ENCODE measurements around the gene SNN. TPM values are rescaled to one million over a fixed set of nuclear protein-coding genes. Genes with fewer than 3 reads are reported as not detected.

The SNN gene
- total and polyA plus RNA-seq, 2 experiments from 2014 or later = 16.7 to 18.8 TPM

DNA sequence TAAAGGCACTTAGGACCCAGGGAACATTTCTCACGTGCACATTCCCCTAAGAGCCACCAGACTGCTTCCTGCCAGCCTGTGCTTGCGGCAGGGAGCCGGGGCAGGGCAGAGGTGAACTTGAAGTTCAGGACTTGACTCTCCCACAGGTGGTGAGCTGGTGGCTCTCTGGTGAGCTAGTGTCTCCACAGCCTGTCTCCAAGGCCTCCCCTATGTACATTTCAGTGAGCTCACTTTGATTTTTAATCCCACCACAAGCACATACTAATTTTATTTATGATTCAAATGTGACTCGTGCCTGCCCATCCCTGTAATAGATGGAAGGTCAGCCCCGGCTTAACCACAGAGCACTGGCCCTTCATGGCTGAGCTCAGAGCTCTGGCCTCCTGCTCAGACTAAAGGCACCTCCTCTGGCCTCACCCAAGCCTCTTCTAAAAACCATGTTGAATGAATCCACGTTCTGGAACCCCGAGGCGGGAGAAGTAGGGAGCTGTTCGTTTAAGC is 9.2 kb downstream of the SNN start:
- Histone ChIP-seq H3K27ac (no peak overlapping the region), H3K36me3 (replicated peaks; ENCODE audit: insufficient read depth, low read depth) (no peaks in the 10 kb centered on the region), H3K9me3 (ENCODE audit: low read depth) (no peaks in the 10 kb centered on the region), H2AFZ (no peak overlapping the region), H4K20me1 (ENCODE audit: insufficient read depth, poor library complexity, severe bottlenecking) (peaks cover 54% of the 10 kb centered on the region), H3K4me2 (no peak overlapping the region), H3K79me2 (peaks cover 43% of the 10 kb centered on the region), H3K27me3 (no peaks in the 10 kb centered on the region), H3K4me3 (no peak overlapping the region), H3K4me1 (ENCODE audit: insufficient read depth) (peaks cover 12% of the 10 kb centered on the region), H3K9me2 (replicated peaks; ENCODE audit: insufficient read depth) (no peaks in the 10 kb centered on the region)
- 86% methylated on average over 9 of the region's 9 CpGs for WGBS (ENCODE audit: low lambda C conversion rate, missing lambda C conversion rate)
- TF ChIP-seq EZH2phosphoT487 (IDR thresholded peaks at IDR 0.05; ENCODE audit: low read depth, severe bottlenecking, unreplicated experiment) = no peak
- no peak for TF ChIP-seq EZH2 (IDR thresholded peaks at IDR 0.05; ENCODE audit: borderline replicate concordance)
- no peak for TF ChIP-seq CTCF (IDR thresholded peaks at IDR 0.05; ENCODE audit: poor library complexity)
- no peak for DNase-seq (ENCODE audit: low spot score)

DNA sequence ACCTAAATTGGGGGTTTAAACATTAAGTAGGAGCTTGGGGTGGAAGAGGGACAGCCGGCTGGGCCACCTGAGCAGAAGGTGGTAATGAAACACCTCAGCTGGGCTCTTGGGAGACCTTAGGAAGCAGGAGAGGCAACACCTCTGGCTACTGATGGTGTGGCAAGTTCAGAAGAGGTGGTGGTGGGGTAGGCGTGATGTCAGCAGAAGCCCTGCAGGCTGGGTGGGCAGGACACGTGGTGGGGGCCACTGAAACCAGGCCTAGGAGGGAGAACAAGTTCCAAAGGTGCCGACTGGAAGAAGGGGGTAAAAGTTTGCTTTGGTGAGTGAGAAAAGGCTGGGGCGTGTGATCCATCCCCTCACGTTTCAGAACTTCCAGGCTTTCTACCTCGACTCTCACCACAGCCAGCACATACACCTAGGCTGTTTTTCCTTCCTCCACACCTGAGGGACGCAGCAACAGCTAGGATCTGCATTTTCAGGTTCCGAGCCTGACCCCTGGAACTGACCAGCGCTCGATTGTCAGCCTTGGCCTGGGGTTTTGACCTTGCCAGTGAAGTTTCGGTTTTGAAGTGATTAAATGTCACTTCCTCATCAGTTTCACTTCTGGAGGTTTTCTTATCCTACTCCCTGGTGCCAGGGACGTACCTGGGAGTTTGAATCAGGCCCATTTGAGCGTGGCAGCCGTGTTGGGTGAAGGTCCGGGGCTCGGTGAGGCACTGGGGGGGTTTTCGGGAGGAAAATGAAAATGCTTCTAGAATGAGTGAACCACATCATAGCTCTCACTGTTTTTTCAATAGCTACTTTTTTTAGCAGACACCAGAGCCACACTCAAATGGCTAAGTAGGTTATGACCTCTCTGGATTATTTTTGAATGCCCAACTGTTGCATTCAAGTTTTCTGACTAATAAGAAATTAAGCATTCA is 10.0 kb downstream of the SNN start:
- Histone ChIP-seq H3K27ac (no peak overlapping the region), H3K9me3 (ENCODE audit: low read depth) (no peaks in the 10 kb centered on the region), H3K4me1 (ENCODE audit: insufficient read depth) (peaks cover 12% of the 10 kb centered on the region), H3K9me2 (replicated peaks; ENCODE audit: insufficient read depth) (no peaks in the 10 kb centered on the region), H3K36me3 (replicated peaks; ENCODE audit: insufficient read depth, low read depth) (no peaks in the 10 kb centered on the region), H3K27me3 (no peaks in the 10 kb centered on the region), H3K4me2 (no peak overlapping the region), H3K79me2 (peaks cover 39% of the 10 kb centered on the region), H3K4me3 (no peak overlapping the region), H4K20me1 (ENCODE audit: insufficient read depth, poor library complexity, severe bottlenecking) (peaks cover 47% of the 10 kb centered on the region), H2AFZ (no peak overlapping the region)
- TF ChIP-seq CTCF (IDR thresholded peaks at IDR 0.05; ENCODE audit: poor library complexity) = no peak
- no peak for TF ChIP-seq EZH2 (IDR thresholded peaks at IDR 0.05; ENCODE audit: borderline replicate concordance)
- TF ChIP-seq EZH2phosphoT487 (IDR thresholded peaks at IDR 0.05; ENCODE audit: low read depth, severe bottlenecking, unreplicated experiment) = no peak
- 90% methylated on average over 18 of the region's 18 CpGs for WGBS (ENCODE audit: low lambda C conversion rate, missing lambda C conversion rate)
- DNase-seq (ENCODE audit: low spot score) = no peak

DNA sequence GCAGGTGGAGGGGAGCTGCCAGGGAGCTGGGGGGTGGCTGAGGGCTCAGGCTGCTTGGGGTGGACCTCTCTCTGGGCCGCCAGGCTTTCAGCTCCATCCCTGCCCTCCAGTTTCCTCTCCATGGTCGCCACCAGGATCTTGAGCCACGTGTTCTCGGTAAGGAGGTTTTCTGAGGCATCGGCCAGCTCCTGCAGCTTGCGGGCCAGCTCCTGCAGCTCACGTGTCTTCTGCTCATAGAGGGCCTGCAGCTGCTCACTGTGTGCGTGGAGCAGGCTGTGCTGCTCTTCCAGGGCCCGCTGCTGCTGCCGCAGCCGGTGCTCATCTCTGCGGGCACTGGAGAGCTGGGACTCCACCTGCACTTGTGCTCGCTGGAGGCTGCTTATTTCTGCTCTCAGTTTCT is 11.0 kb downstream of the SNN start:
- Histone ChIP-seq H3K79me2 (peaks cover 32% of the 10 kb centered on the region), H3K9me2 (replicated peaks; ENCODE audit: insufficient read depth) (no peaks in the 10 kb centered on the region), H3K4me3 (no peak overlapping the region), H3K9me3 (ENCODE audit: low read depth) (no peaks in the 10 kb centered on the region), H2AFZ (no peak overlapping the region), H3K36me3 (replicated peaks; ENCODE audit: insufficient read depth, low read depth) (no peaks in the 10 kb centered on the region), H3K4me2 (no peak overlapping the region), H3K27me3 (no peaks in the 10 kb centered on the region), H3K4me1 (ENCODE audit: insufficient read depth) (peaks cover 11% of the 10 kb centered on the region), H4K20me1 (ENCODE audit: insufficient read depth, poor library complexity, severe bottlenecking) (peaks cover 43% of the 10 kb centered on the region), H3K27ac (no peak overlapping the region)
- no peak for TF ChIP-seq EZH2phosphoT487 (IDR thresholded peaks at IDR 0.05; ENCODE audit: low read depth, severe bottlenecking, unreplicated experiment)
- no peak for TF ChIP-seq CTCF (IDR thresholded peaks at IDR 0.05; ENCODE audit: poor library complexity)
- TF ChIP-seq EZH2 (IDR thresholded peaks at IDR 0.05; ENCODE audit: borderline replicate concordance) = no peak
- WGBS (ENCODE audit: low lambda C conversion rate, missing lambda C conversion rate) = 89% methylated on average over 13 of the region's 13 CpGs
- DNase-seq (ENCODE audit: low spot score) = no peak
